Panc1 (cell line): Measurements from ENCODE around the gene PF4V1.

Experiments used
- REST ChIP-seq, 2 experiments: IDR thresholded peaks; 2 replicates each; pipeline ENCODE4 v1.6.1; 2011 to 2012; ENCODE audit warnings: low read depth in 2 of 2, control low read depth in 1 of 2, low read length in 1 of 2, mild to moderate bottlenecking in 1 of 2, moderate library complexity in 1 of 2; ENCODE audit not compliant: insufficient read depth in 1 of 2
- TF ChIP-seq, protein P1 (sequence below): fragments of 450-650 bp; IDR thresholded peaks from 2 replicates; pipeline ENCODE4 v1.5.1; 2017; ENCODE audit warnings: mild to moderate bottlenecking

- TF ChIP-seq, protein P1, sequence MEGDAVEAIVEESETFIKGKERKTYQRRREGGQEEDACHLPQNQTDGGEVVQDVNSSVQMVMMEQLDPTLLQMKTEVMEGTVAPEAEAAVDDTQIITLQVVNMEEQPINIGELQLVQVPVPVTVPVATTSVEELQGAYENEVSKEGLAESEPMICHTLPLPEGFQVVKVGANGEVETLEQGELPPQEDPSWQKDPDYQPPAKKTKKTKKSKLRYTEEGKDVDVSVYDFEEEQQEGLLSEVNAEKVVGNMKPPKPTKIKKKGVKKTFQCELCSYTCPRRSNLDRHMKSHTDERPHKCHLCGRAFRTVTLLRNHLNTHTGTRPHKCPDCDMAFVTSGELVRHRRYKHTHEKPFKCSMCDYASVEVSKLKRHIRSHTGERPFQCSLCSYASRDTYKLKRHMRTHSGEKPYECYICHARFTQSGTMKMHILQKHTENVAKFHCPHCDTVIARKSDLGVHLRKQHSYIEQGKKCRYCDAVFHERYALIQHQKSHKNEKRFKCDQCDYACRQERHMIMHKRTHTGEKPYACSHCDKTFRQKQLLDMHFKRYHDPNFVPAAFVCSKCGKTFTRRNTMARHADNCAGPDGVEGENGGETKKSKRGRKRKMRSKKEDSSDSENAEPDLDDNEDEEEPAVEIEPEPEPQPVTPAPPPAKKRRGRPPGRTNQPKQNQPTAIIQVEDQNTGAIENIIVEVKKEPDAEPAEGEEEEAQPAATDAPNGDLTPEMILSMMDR = no peak
- no peak for TF ChIP-seq REST (IDR thresholded peaks at IDR 0.05; ENCODE audit: insufficient read depth in 1 of 2, low read depth in 2 of 2, low read length in 1 of 2)
These were observed 14.0 kb upstream of the PF4V1 start for GRCh38 chr4:73839071-73839470.
